GM21423 (cell line): ENCODE results near the gene ZNF365.
"Not testable (repeated sequence)": the region's sequence is repeated elsewhere in the genome, so short reads cannot be mapped to it uniquely, and the experiment has no call there.

Experiments used
- ATAC-seq: cut with Tn5 transposase; IDR thresholded peaks from one replicate; pipeline ENCODE4 v1.9.1; 2021; ENCODE audit warnings: mild to moderate bottlenecking, moderate library complexity; ENCODE audit not compliant: unreplicated experiment

ZNF365 gene, protein sequence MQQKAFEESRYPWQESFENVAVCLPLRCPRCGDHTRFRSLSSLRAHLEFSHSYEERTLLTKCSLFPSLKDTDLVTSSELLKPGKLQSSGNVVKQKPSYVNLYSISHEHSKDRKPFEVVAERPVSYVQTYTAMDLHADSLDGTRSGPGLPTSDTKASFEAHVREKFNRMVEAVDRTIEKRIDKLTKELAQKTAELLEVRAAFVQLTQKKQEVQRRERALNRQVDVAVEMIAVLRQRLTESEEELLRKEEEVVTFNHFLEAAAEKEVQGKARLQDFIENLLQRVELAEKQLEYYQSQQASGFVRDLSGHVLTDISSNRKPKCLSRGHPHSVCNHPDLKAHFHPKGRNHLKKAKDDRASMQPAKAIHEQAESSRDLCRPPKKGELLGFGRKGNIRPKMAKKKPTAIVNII

DNA sequence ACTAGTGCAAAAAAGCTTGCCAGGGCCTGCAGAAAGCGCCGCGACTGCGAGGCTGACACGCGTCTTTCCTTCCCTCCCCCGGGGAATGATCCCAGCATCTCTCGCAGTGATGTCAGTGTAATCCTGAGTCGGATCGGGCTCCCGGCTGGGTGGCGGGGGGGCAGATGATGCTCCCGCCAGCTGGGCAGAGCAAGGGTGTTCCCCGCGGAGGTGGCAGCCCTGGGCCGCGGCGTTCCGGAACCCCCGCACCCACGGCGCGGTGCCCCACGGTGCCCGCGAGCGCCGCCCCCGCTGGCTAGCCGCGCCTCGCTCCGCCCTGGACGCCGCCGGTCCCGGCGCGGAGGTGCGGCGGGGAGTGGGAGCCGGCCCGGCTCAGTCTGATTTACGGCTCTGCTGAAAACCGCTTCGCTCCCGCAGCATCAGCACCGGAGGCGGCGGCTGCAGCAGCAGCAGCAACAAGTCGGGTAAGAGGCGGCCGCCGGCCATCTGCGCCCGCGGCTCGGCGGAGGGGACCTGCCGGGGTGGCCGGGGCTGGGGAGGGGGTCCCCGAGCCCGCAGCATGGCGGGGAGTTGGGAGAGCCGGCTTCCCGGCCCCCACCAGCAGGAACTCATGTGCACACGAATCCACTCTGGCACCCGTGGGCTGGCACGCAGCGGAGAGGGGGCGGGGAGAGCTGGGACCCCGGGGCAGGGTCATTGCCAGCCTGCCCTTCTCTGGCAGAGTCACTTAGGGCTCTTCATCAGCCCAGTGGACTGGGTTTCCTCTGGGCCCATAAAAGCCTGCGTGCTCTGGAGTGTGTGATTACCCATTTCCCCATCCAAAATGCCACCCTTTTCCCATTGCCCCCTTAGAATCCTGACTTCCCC is at the start of gene ZNF365:
ZNF365 (plus strand) TSS at position 375 of the 867 bp plus-strand sequence. CDS start 1,825 bp downstream, outside the sequence.
- no peak for ATAC-seq

DNA sequence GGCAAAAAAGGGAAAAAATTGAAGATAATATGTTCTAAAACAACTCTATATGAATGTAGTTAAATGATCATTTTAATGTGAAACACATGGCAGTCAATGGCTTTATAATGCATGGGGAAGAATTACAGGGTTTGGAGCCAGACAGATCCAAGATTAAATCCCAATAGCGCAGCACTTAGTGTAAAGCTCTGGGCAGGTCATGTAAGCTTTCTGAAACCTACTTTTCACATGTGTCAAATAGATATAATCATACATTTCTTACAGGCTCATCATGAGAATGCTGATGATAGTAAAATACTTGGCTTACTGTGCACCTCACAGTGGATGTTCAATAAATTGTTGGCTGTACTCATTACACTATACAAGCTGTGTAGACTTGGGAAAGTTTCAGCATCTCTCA is 48.0 kb upstream of the ZNF365 start:
- ATAC-seq, result no peak

DNA sequence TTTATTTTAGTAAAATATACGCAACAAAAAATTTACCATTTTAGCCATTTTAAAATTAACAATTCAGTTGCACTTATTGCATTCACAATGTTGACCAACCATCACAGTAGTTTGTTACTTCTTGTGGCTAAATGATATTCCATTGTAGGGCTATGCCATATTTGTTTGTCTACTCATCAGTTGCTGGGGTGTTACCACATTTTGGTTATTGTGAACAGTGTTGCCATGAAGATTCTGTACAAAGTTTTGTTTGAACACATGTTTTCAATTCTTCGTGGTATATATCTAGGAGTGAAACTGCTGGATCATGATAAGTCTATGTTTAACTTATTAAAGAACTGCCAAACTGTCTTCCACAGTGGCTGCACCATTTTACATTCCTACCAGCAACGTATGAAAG is 46.3 kb upstream of the ZNF365 start:
- ATAC-seq, result no peak

DNA sequence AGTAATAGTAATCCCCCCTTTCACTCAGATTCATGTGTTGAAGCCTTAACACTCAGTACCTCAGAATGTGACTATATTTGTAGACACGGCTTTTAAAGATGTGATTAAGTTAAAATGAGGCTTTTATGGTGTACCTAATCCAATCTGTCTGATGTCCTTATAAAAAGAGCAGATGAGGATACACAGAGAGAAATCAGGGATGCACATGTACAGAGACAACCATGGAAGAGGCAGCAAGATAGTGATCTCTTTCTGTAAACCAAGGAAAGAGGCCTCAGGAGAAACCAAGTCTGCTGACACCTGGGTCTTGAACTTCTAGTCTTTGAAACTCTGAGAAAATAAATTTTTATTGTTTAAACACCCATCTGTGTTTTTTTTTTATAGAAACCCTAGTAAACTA is 44.0 kb upstream of the ZNF365 start:
- no peak for ATAC-seq

DNA sequence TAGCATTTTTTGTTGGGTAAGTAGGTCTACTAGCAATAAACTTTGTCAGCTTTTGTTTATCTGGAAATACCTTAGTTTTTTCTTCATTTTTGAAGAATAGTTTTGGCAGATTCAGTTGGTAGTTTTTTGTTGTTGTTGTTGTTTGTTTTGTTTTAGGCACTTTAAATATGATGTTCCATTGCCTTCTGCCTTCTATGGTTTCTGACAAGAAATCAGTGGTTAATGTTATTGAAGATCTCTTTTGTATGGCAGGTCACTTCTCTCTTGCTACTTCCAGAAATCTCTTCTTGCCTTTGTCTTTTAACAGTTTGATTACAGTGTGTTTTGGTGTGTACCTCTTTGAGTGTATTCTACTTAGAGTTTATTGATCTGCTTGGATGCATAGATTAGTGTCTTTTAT is 41.8 kb upstream of the ZNF365 start:
- ATAC-seq, result no peak

DNA sequence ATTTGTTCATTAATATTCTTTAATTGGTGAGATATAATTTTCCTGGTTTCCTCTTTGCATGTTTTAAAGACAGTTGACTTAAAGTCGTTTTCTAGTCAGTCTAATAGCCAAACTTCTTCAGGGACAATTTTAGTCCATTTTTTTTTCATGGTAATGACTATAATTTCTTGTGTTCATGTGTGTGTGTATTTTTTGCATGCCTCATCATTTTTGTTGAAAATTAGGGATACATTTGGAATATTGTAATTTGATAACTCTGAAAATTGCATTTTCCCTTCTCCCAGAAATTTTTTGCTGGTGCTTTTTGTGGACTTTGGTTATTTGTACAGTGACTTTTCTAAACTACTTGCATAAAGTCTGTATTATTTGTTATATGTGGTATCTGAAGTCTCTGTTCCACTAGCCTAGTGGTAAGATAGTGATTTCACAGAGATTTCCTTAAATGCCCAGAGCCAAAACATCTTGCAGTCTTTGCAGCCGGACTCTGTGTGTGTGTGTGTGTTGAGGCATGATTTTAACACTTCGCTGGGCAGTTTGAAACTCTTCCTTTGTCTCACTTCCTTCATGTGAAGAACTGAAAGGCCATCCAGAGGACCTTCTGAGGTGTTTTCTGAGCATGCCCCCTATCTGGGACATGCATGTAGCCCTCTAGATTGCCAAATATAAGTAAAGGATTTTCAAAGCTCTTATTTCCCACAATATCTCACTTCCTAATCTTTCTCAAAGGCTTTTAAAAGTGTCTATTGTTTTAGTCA is 40.9 kb upstream of the ZNF365 start:
- no peak for ATAC-seq

DNA sequence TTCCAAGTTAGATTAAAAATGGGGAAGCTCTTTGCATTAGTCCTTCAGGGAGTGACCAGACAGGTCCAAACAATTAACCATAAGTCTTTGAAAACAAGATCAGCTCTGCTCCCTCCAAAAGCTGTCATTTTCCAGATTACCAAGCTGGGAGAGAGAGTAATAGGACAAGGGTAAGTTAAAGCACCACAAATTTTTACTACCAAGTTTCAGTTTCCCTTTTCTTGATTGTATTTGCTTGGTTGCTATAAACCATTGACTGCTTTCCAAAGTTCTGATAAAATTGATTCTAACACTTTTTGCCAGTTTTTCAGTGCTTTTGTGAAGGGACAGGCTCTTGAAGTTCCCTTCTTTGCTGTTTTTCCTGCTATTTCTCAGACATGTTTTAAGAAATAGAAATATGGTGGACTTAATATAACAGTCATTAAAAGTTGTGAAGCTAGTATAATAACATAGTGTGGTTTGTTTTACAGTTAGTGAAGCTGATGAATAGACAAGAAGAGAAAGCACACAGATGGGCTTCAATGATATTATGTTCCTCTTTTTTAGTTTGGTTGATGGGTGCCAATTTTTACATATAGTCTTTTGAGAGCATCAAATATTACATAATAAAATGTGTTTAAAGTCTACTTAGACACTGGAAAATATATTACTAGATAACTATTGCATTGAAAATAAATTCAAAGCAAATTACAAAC is 40.0 kb upstream of the ZNF365 start:
- no peak for ATAC-seq

DNA sequence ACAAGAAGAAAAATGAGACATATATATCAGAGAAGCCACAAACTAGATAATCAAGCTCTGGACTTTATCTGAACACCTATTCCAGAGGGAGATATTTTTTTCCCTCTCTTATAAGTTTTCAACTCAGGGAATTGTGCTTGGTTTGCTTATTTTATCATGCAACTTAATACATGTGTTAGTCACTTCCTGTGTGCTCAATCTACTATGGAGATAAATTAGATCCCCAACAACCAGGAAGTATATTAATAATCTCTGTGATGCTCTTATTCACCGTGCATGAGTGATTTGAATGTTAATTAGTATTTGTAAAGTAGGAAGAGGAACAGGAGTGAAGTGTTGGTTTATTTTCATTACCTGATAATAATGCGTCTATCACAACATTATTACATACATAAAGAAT is 38.8 kb upstream of the ZNF365 start:
- no peak for ATAC-seq

DNA sequence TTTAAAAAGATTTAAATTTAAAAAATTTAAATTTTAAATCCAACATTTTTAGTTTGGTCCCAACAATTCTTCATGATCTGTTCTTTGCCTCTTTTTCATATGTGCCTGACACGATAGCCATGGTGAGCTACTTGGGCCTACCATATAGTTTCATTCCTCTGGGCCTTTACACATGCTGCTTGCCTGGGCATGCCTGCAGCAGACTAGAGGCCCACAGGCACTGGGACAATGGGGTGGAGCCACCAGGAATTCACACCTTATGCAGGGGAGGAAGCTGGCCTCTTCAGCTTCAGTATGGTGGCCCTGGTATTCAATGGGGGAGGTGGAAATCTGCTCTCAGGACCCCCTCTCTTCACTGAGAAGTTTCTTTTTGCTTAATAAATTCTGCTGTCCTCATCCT is 37.8 kb upstream of the ZNF365 start:
- ATAC-seq, result no peak

DNA sequence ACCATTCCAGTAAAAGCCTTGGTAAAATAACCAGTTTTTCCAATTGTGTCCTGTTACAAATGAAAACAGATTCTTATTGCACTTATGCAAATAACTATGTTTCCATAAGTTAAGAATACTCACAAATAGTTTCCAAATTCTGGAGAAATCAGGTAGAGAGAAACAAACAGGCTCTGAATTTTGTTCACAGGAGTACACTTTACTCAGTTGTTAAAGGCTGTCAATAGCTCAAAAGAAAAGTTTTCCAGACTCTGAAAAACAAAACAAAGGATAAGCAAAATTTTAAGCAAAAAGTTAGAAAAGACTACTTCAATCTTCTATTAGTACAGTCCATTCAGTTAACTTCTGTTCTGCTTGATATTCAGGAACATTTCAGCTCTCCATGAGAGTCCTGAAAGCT is 32.8 kb upstream of the ZNF365 start:
- ATAC-seq, result no peak

DNA sequence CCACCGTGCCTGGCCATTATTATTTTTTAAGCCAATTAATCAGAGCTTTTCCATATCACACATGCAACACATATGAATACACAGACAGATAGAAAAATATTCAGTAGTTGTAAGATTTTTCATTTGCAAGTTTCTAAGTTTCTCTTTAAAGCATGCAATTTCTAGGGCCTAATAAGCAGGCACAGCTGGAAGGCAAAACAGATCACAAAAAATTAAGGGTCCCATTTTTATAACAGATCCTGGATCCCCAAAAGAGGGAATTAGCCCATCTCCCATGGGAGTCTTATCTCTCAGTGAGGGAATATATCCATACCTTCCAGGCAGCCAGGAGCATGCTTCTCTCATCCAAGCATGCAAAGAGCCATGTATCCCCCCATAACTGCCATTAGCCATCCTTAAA is 31.2 kb upstream of the ZNF365 start:
- ATAC-seq, result no peak

DNA sequence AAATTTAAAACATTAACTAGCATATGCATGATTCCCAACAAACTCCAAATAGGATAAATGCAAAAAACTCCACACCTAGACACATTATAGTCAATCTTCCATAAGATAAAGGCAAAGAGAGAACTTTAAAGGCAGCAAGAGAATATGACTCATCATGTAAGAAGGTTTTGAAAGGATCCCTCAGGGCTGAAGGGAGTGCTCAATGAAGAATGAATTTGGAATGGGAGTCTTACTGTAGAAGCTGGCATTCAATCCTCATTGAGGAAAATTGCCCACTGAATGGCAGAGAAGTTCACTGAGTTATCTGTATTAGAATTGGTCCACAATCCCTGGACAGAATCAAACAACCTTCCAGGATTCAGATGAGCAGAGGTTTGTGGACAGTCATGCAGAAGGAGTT is 26.1 kb upstream of the ZNF365 start:
- no peak for ATAC-seq

DNA sequence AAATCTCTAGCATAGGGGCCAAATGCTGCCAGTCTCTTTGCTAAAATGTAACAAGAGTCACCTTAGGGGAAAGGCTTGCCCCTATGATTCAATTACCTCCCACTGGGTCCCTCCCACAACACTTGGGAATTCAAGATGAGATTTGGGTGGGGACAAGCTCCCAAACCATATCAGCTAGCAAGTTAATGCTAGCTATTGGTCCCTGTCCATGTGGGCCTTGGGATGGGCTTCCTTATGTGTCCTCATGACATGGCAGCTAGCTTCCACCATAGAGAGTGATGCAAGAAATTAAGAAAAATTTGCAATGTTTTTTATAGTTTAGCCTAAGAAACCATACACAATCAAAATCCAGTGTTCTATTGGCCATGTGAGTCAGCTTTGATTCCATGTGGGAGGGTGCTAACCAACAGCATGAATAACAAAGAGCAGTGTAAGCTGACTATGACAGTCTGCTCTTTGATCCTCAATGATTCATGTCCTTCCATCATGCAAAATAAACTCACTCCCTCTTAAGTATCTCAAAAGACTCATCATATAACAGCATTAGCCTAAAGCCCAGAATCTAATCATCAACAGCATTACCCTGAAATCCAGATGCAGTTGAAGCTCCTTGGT is 21.7 kb upstream of the ZNF365 start:
- no peak for ATAC-seq

DNA sequence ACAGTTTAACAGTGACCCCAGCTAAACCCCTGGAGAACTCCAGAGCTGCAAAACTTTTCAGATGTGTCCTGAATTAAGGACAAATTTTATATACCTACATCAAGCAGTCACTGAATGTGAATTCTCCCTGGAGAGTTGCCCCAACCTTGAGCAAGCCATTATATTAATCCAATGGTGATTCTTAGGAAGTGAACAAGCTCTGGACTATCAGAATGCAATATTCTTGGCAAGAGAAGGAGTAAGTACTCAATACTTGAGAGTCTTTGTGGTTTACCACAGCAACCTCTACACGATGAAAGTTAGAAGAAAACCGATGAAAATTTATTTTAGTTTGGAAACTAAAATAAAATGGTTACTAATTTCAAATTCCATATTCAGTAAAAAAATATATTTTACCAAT is 19.3 kb upstream of the ZNF365 start:
- ATAC-seq, result no peak

DNA sequence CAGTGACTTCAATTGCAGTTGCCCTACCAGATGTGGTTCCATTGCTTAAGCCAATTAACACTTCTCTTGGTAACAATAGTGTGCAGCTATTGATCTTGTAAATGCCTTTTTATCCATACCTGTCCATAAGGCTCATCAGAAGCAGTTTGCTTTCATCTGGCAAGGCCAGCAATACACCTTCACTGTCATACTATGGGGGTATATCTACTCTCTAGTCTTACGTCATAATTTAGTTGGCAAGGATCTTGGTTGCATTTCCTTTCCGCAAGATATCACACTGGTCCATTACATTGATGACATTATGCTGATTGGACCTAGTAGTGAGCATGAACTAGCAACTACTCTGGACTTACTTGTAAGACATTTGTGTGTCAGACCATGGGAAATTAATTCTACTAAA is 17.7 kb upstream of the ZNF365 start:
- ATAC-seq, result no peak

DNA sequence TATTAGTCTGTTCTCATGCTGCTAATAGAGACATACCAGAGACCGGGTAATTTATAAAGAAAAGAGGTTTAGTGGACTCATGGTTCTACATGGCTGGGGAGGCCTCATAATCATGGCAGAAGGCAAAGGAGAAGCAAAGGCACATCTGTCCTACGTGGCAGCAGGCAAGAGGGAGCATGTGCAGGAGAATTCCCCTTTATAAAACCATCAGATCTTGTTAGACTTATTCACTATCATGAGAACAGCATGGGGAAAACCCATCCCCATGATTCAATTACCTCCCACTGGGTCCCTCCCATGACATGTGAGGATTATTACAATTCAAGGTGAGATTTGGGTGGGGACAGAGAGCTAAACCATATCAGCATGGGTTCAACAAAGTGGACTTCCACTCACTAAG is 16.0 kb upstream of the ZNF365 start:
- not testable (repeated sequence) for ATAC-seq

DNA sequence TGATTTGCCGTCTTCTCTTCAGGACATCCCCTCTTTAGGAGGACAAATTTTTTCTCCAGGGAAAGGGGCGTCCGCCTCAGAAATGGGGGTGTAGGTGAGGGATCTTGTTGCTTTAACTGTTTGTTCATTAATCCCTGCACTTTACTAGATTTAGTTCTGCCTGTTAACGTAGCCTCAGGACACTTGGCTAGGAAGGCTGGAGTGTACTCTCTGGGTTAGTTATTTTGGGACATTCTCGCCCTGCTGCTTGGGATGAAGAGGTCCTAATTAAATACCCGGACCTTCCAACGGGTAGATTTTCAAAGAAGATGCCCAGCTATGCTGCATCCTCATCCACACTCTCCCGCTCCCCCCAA is 552 bp upstream of the ZNF365 start:
- ATAC-seq, result no peak

DNA sequence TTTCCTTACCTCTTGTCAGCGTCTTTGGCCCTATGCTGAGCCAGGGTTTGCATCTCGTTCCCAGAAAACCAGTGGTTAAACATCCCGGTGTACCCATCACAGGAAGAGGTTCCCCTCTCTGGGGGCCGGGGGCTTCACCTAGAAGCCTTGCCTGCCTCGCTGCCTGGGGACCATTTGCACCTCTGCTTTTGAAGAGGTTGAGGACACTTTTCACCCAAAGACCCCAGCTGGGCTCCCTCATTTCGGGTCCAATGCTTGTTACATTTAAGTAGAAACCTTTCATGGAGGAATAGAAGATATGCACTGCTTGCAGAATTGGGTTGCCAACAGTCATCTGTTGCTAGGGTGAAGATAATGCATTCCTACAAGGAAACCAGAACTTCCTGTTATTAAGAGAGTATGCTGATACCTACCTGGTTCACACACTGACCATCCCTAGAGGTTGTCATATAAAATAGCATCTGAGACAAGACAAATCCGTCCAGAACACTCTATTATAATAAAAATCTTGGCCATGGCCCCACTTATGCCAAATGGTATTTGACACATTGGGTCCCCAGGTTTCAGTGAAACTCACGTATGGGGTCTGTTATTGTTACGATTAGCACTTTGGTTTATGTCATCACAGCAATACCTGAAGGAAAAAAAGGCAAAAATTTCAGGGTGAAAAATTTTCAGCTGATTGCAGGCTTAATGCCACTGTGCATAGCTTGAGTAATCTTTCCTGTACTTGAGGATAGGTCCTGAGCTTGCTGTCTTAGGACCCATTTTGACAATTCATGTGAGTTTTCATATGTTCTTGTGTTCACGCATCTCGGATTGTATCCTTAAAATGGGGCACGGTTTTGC is 917 bp downstream of the ZNF365 start:
- ATAC-seq, result no peak
